ENCODE data around the gene SLC13A1.

GRCh38 chr7:123242467-123243092, 42.8 kb upstream of the SLC13A1 start:
- TF ChIP-seq CTCF (IDR thresholded peaks at IDR 0.05) (no peak), RFX5 (IDR thresholded peaks at IDR 0.05) (no peak), RCOR1 (IDR thresholded peaks at IDR 0.05; ENCODE audit: low read depth, low read length) (no peak)
